ENCODE results near the gene PTPN5. TPM values are rescaled to one million over a fixed set of nuclear protein-coding genes. Genes with fewer than 3 reads are reported as not detected.

Gene PTPN5
- total RNA-seq, 1 experiment from 2014 or later: not detected

DNA sequence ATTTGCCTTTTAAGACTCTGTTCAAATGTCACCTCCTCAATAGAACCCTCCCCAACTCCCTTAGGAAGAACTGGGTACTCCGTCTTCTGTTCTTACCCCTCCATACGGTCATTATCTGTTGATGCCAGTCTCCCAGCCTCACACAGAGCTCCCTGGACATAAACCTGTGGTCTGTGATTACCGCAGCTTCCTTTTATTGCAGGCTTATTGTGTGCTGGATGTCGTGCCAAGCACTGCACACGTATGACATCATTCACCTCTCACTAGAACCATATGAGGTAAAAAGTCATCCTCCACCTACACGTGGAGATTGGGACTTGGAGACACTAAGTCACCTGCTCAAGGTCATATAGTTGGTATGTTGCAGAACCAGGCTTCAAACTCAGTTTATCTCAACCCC is 15.3 kb downstream of the PTPN5 start:
- BruUV-seq (replicated peaks): no TSS peak
- intact Hi-C loops (cut with micrococcal nuclease): no loop called here
- H2AFZ ChIP-seq (ENCODE audit: low read depth, low read length, poor library complexity, severe bottlenecking): no peak overlapping the region
- H3K4me3 ChIP-seq (replicated peaks in 1 of 2; ENCODE audit: low read depth in 1 of 2, low read length in 2 of 2): no peak overlapping the region
- no peak for DNase-seq (ENCODE audit: low read depth, low spot score)
- no peaks in the 10 kb centered on the region for H3K9me3 ChIP-seq (ENCODE audit: control insufficient read depth in 1 of 2, insufficient read depth in 1 of 2, low read depth in 1 of 2, low read length in 2 of 2)
- H3K9me2 ChIP-seq (ENCODE audit: insufficient read depth): no peaks in the 10 kb centered on the region
- no peaks in the 10 kb centered on the region for H3K79me2 ChIP-seq (ENCODE audit: insufficient read depth, low read length)
- no peaks in the 10 kb centered on the region for H3K4me1 ChIP-seq (ENCODE audit: control insufficient read depth in 1 of 2, insufficient read depth in 2 of 2, low read length in 2 of 2)
- no peak overlapping the region for H3K4me2 ChIP-seq (ENCODE audit: low read length)
- H4K20me1 ChIP-seq (ENCODE audit: insufficient read depth): no peaks in the 10 kb centered on the region
- H3K36me3 ChIP-seq (ENCODE audit: control insufficient read depth in 1 of 2, insufficient read depth in 2 of 2, low read length in 2 of 2): no peaks in the 10 kb centered on the region
- TF ChIP-seq RAD21 (IDR thresholded peaks at IDR 0.05; ENCODE audit: low read depth) (no peak), SRF (IDR thresholded peaks at IDR 0.05; ENCODE audit: low read depth) (no peak), EZH2phosphoT487 (IDR thresholded peaks at IDR 0.05; ENCODE audit: borderline replicate concordance) (no peak), SP1 (IDR thresholded peaks at IDR 0.05; ENCODE audit: low read depth) (no peak), JUND (IDR thresholded peaks at IDR 0.05) (no peak), ZNF274 (IDR thresholded peaks at IDR 0.05; ENCODE audit: low read depth, low read length) (no peak), ZFX (IDR thresholded peaks at IDR 0.05) (no peak), FOSL1 (IDR thresholded peaks at IDR 0.05; ENCODE audit: low read depth) (no peak), YY1 (IDR thresholded peaks at IDR 0.05; ENCODE audit: extremely low read depth, insufficient replicate concordance, low read depth, low read length) (no peak)
- TF ChIP-seq, protein P1, sequence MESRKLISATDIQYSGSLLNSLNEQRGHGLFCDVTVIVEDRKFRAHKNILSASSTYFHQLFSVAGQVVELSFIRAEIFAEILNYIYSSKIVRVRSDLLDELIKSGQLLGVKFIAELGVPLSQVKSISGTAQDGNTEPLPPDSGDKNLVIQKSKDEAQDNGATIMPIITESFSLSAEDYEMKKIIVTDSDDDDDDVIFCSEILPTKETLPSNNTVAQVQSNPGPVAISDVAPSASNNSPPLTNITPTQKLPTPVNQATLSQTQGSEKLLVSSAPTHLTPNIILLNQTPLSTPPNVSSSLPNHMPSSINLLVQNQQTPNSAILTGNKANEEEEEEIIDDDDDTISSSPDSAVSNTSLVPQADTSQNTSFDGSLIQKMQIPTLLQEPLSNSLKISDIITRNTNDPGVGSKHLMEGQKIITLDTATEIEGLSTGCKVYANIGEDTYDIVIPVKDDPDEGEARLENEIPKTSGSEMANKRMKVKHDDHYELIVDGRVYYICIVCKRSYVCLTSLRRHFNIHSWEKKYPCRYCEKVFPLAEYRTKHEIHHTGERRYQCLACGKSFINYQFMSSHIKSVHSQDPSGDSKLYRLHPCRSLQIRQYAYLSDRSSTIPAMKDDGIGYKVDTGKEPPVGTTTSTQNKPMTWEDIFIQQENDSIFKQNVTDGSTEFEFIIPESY (IDR thresholded peaks at IDR 0.05; ENCODE audit: extremely low read depth, insufficient replicate concordance, low read length): no peak
- TF ChIP-seq, protein P2, sequence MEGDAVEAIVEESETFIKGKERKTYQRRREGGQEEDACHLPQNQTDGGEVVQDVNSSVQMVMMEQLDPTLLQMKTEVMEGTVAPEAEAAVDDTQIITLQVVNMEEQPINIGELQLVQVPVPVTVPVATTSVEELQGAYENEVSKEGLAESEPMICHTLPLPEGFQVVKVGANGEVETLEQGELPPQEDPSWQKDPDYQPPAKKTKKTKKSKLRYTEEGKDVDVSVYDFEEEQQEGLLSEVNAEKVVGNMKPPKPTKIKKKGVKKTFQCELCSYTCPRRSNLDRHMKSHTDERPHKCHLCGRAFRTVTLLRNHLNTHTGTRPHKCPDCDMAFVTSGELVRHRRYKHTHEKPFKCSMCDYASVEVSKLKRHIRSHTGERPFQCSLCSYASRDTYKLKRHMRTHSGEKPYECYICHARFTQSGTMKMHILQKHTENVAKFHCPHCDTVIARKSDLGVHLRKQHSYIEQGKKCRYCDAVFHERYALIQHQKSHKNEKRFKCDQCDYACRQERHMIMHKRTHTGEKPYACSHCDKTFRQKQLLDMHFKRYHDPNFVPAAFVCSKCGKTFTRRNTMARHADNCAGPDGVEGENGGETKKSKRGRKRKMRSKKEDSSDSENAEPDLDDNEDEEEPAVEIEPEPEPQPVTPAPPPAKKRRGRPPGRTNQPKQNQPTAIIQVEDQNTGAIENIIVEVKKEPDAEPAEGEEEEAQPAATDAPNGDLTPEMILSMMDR (IDR thresholded peaks at IDR 0.05 in 2 of 3, conservative IDR thresholded peaks at IDR 0.05 in 1 of 3; ENCODE audit: borderline replicate concordance in 1 of 3, insufficient read depth in 1 of 3, low read depth in 2 of 3, low read length in 2 of 3): no peak
- TF ChIP-seq, protein P3, sequence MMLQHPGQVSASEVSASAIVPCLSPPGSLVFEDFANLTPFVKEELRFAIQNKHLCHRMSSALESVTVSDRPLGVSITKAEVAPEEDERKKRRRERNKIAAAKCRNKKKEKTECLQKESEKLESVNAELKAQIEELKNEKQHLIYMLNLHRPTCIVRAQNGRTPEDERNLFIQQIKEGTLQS (IDR thresholded peaks at IDR 0.05): no peak
- no peak overlapping the region for H3K9ac ChIP-seq (ENCODE audit: low read length)
- ATAC-seq: no peak
- ChIA-PET RAD21 (ENCODE audit: low non-redundant PET in 1 of 2, low total read pairs in 2 of 2, uncharacterized antibody in 2 of 2, unreplicated experiment in 2 of 2) (no interaction called here), CTCF (interaction anchor here (1.3 to 3.6 kb wide), 5 partner anchors 11 to 73 kb away, joined by 3 to 23 read pairs (median 6); no protein-coding TSS in a partner anchor), POLR2A (no interaction called here)
- no peaks in the 10 kb centered on the region for H3K27me3 ChIP-seq (ENCODE audit: insufficient read depth, low read length)
- no peak overlapping the region for H3K27ac ChIP-seq (ENCODE audit: low read depth, low read length)
